Measurements from ENCODE around the gene IL17B.

GRCh38 chr5:149408252-149409099 lies 29.4 kb upstream of the IL17B start:
- TF ChIP-seq POLR2A (IDR thresholded peaks at IDR 0.05; ENCODE audit: insufficient read depth in 1 of 2, low read depth in 2 of 2, low read length in 2 of 2) (no peak), CEBPZ (IDR thresholded peaks at IDR 0.05; ENCODE audit: low read length) (no peak), CTCF (CRISPR knock-in tag; IDR thresholded peaks at IDR 0.05) (no peak), ATF3 (CRISPR knock-in tag; IDR thresholded peaks at IDR 0.05) (no peak), ZNF235 (CRISPR knock-in tag; IDR thresholded peaks at IDR 0.05; ENCODE audit: borderline replicate concordance) (no peak), RXRA (CRISPR knock-in tag; IDR thresholded peaks at IDR 0.05) (no peak), ZNF407 (CRISPR knock-in tag; IDR thresholded peaks at IDR 0.05; ENCODE audit: not compliant biosample characterization) (no peak), MAX (IDR thresholded peaks at IDR 0.05) (no peak), RAD21 (CRISPR knock-in tag; IDR thresholded peaks at IDR 0.05) (no peak), EZH2 (conservative IDR thresholded peaks at IDR 0.05; ENCODE audit: low read depth, low read length) (no peak), ELK4 (CRISPR knock-in tag; IDR thresholded peaks at IDR 0.05; ENCODE audit: borderline replicate concordance) (no peak), ETV6 (CRISPR knock-in tag; conservative IDR thresholded peaks at IDR 0.05) (no peak), ERF (CRISPR knock-in tag; IDR thresholded peaks at IDR 0.05) (no peak)
